GM18505 (cell line): Measurements from ENCODE around the gene THPO.
A peak's percentile ranks its signal among the peaks of the same experiment; 100 is the strongest.

ENCODE experiments used
- ATAC-seq: cut with Tn5 transposase; IDR thresholded peaks from one replicate; pipeline ENCODE4 v1.9.1; 2021; ENCODE audit not compliant: unreplicated experiment
- POLR2A ChIP-seq: IDR thresholded peaks from 4 replicates; pipeline ENCODE4 v1.6.1; 2011; ENCODE audit warnings: borderline replicate concordance; ENCODE audit not compliant: insufficient read depth, insufficient read length; ENCODE audit errors: extremely low read depth

The THPO gene

GRCh38 chr3:184362668-184363546 lies 15.1 kb downstream of the THPO start:
- peak; percentile 90 for TF ChIP-seq POLR2A
- ATAC-seq, result peak; percentile 81

- no peak for TF ChIP-seq POLR2A
- peak; percentile 4 for ATAC-seq
These were observed 15.9 kb downstream of the THPO start for GRCh38 chr3:184361932-184362667.

- peak; percentile 55 for TF ChIP-seq POLR2A
- peak; percentile 34 for ATAC-seq
These were observed 16.5 kb downstream of the THPO start, which contains the start of the genes CLCN2 and POLR2H for GRCh38 chr3:184361532-184361931. CLCN2 (minus strand) TSS chr3:184361605; CDS start chr3:184361479, 126 bp downstream. POLR2H (plus strand) TSS chr3:184361710; CDS start chr3:184363493, 1,783 bp downstream.

- TF ChIP-seq POLR2A, result no peak
- ATAC-seq, result peak; percentile 8
These were observed 17.0 kb downstream of the THPO start for GRCh38 chr3:184360929-184361531.

- ATAC-seq, result no peak
- no peak for TF ChIP-seq POLR2A
These were observed 17.7 kb downstream of the THPO start for GRCh38 chr3:184360070-184360928.

GRCh38 chr3:184359610-184360009 lies 18.4 kb downstream of the THPO start:
- no peak for ATAC-seq

GRCh38 chr3:184358921-184359350 lies 19.1 kb downstream of the THPO start:
- no peak for ATAC-seq
- TF ChIP-seq POLR2A, result no peak

More at GRCh38 chr3:184359610-184360009, 18.4 kb downstream of the THPO start:
- TF ChIP-seq POLR2A, result no peak

- no peak for ATAC-seq
- no peak for TF ChIP-seq POLR2A
These were observed 19.8 kb downstream of the THPO start for GRCh38 chr3:184358124-184358767.

GRCh38 chr3:184357248-184358123 lies 20.5 kb downstream of the THPO start:
- no peak for ATAC-seq
- TF ChIP-seq POLR2A, result no peak

GRCh38 chr3:184355261-184356040 lies 22.6 kb downstream of the THPO start:
- TF ChIP-seq POLR2A, result no peak
- no peak for ATAC-seq
